ENCODE measurements around the gene TNFRSF11A.

TNFRSF11A gene

DNA sequence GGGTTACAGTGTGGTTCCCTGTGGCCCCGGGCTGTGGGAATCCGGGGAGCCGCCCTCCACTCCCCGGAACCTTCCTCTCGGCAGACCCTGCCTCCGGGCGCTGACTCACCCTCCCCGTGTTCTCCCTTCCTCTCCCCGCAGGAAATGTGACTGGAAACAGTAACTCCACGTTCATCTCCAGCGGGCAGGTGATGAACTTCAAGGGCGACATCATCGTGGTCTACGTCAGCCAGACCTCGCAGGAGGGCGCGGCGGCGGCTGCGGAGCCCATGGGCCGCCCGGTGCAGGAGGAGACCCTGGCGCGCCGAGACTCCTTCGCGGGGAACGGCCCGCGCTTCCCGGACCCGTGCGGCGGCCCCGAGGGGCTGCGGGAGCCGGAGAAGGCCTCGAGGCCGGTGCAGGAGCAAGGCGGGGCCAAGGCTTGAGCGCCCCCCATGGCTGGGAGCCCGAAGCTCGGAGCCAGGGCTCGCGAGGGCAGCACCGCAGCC, 59.5 kb downstream of the TNFRSF11A start:
- no peak for DNase-seq

- DNase-seq, result no peak
These were observed 61.0 kb downstream of the TNFRSF11A start for GRCh38 chr18:62386091-62386490.

GRCh38 chr18:62386601-62387000, 61.5 kb downstream of the TNFRSF11A start:
- DNase-seq, result no peak

GRCh38 chr18:62387257-62387656, 62.1 kb downstream of the TNFRSF11A start:
- no peak for DNase-seq

- no peak for DNase-seq
These were observed 64.0 kb downstream of the TNFRSF11A start for GRCh38 chr18:62388855-62389760.

- DNase-seq, result no peak
These were observed 64.8 kb downstream of the TNFRSF11A start for GRCh38 chr18:62389761-62390481.

GRCh38 chr18:62394006-62394763, 69.1 kb downstream of the TNFRSF11A start:
- DNase-seq, result no peak

DNA sequence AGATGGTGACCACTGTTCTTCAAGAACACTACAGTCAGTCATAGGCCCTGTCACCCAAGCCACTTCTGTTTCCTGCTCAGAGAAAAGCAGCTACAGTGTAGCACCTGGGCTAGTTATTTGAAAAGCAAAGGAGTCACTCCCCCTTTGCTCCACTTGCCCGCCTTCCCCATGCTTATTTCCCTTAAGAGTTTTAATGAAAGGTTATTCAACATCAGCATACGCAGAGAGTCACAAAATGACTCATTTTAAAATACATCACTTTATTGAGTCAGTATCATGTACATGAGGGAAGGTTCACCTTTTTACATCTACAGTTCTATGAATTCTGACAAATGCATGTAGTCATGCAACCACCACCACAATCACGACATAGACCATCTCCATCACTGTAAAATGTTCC, 71.3 kb downstream of the TNFRSF11A start:
- no peak for DNase-seq

DNA sequence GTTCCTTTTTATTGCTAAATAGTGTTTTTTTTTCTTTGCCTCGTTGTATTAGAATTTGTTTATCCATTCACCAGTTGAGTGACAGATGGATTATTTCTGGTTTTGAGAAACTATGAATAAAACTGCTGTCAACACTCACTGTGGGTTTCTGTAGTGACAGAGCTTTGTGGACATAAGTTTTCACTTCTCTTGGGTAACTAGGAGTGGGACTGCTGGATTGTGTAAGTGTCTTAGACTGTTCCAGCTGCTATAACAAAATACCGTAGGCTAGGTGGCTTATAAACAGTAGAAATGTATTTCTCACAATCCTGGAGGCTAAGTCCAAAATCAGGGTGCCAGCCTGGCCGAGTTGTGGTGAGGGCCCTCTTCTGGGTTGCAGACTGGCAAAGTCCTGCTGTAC, 71.9 kb downstream of the TNFRSF11A start:
- DNase-seq, result no peak

DNA sequence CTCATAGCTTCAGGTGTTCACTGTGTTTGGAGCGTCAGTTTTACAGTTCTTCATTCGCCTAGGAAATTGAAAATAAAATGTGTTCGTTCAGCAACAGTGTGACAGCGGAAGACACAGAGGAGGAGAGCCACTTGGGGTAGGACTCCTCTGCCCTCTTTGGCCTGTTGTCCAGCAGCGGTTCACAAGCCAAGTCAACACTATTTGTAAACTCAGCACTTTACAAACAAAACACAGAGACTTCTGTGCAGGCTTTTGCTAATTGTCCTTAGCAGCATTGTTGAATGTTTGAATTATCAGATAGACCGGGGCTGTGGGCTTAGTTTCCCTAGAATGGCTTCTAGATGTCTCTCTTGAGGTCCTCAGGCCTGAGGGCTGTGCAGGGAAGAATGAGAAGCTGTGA, 73.2 kb downstream of the TNFRSF11A start:
- no peak for DNase-seq

DNA sequence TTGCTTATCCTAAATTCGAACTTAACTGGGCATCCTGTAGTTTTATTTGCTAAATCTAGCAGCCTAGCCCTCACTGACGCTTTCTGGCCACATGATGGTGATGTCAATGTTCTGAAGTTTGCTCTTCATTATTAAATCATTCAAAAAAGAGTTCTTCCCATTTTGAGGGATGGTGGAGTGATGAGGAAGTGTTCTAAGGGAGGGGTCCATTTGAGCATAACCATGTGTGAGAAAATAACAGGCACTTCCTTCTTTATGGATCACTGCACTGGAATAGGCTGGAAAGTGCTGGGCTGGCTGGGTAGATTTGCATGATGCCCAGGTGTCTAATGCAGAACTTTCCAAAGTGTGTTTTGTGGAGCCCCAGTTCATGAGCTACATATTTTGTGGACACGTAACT, 74.2 kb downstream of the TNFRSF11A start:
- DNase-seq, result no peak

GRCh38 chr18:62399781-62400308, 74.7 kb downstream of the TNFRSF11A start:
- peak in 1 of 2 experiments; percentile 3 for DNase-seq

GRCh38 chr18:62400916-62401315, 75.8 kb downstream of the TNFRSF11A start:
- no peak for DNase-seq

GRCh38 chr18:62402342-62402948, 77.3 kb downstream of the TNFRSF11A start:
- no peak for DNase-seq

DNA sequence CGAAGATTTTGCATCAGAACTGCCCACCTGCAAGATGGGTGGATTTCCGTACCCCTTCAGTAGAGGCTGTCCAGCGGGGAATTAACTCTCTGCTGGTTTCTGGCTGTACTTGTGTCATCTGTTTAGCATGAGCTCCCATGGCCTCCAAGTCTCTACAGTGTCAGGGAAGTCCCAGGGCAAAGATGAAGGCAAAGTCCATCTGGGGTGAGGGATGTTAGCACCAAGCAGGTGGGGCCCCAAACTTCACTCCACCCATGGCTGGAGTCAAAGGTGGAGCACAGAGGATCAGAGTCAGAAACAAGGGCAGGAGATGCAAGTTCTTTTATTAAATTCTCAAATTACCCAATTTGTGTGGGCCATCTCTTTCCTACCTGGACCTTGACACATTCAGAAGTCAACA, 78.0 kb downstream of the TNFRSF11A start:
- DNase-seq, result no peak

DNA sequence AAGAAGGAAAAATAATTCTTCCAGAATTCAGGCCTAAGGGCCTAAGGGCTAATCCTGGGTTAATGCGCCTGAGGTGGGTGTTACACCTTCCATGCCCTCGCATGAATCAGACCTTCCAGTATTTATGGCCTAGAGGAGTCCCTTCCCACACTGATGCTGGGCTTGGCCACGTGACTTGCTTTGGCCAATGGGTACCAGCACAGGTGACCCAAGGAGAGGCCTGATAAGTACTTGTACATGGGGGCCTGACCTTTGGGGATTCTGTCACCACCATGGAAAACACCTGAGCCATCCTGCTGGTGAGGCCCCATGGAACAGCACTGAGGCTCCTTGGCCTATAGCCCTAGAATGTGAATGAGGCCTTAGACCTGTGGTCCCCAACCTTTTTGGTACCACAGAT, 79.8 kb downstream of the TNFRSF11A start:
- no peak for DNase-seq

GRCh38 chr18:62407660-62408059, 82.5 kb downstream of the TNFRSF11A start:
- DNase-seq, result no peak

DNA sequence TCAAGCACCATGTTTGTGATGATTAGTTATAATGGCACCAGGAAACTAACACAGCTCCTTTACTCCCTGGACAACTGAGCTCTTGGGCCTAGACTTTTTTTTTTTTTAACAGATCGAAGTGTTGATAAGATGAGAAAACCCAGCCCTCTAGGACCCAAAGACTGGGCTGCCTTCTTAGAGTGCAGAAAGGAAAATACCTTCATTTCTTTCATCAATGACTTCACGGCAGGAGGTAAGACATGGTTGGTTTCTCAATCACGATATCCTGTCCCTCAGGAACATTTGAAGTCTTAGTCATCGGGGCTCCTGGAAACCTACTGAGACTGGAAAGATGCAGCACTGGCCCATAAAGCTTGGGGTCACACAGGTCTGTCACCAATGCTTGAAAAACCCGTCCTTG, 84.7 kb downstream of the TNFRSF11A start:
- DNase-seq, result no peak

- no peak for DNase-seq
These were observed 87.3 kb downstream of the TNFRSF11A start for GRCh38 chr18:62412231-62412979.

- no peak for DNase-seq
These were observed 88.1 kb downstream of the TNFRSF11A start for GRCh38 chr18:62413206-62413605.

DNA sequence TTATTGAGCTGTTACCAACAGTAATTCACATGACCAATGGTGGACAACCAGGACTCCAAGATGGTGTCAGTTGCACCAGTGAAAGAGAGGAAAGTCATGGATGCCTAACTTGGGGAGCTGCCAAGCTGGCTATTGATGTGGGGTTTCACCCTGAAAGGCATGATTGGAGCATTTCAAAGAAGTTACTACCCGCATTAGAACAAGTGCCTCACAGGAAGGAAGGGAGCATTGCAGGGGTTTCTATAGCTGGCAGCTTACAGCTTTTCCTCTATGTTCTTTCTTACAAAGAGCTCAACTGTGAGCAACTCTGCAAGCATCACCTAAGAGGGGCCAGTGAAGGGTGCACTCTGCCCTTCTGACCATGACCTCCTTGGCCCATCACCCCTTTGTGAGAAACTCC, 93.1 kb downstream of the TNFRSF11A start:
- no peak for DNase-seq

DNA sequence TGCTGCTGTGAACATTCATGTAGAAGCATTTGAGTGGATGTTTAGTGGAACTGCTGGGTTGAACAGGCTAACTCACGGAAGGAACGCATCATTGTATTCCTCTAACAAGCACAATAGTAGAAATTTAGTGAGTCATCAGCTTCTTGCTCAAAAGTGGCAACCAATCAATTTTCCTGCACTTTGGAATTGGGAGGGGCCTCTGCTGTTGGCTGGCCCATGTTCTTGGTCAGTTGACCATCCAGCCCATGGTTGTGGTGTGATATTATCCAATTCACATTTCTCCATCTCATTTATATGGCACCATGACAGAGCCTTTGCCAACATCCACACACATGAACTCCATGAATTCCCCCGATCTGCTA, 95.0 kb downstream of the TNFRSF11A start:
- DNase-seq, result no peak

Measured in SW 1271 (cell line).